IMR-90 (cell line): ENCODE results near the gene ARHGAP21. TPM values are rescaled to one million over a fixed set of nuclear protein-coding genes. Genes with fewer than 3 reads are reported as not detected.

Source experiments
- ATAC-seq: fragments of 200-7000 bp; cut with Tn5 transposase; 2 replicates; pipeline ENCODE4 v1.9.1; 2020; ENCODE audit warnings: low read depth, mild to moderate bottlenecking, moderate library complexity
- BruUV-seq: library from RNA; stranded (reverse); fragments of 400-500 nt; replicated peaks from 2 replicates; lab custom pipeline; 2021; lab: Mats Ljungman, UMichigan
- CTCF ChIA-PET: fragments of 300-600 bp; formaldehyde crosslinking; extraction: SDS; loops from one replicate; lab custom pipeline; 2021; ENCODE audit warnings: antibody characterized with exemption; lab: Yijun Ruan, JAX
- POLR2A ChIA-PET: fragments of 300-600 bp; sonication (Branson Sonifier 250); formaldehyde crosslinking; loops from one replicate; lab custom pipeline; 2022; ENCODE audit warnings: antibody characterized with exemption; ENCODE audit not compliant: unreplicated experiment; lab: Charles Lee
- DNase-seq: peaks from one replicate; pipeline ENCODE4 v3.0.0; 2013
- H2AFZ ChIP-seq: replicated peaks from 2 replicates; pipeline ENCODE3; 2013; ENCODE audit warnings: low read length, mild to moderate bottlenecking; ENCODE audit not compliant: poor library complexity
- H2AK5ac ChIP-seq: 2 replicates; pipeline ENCODE4 v1.6.1; 2013; ENCODE audit warnings: low read depth, low read length, inconsistent platforms
- H2AK9ac ChIP-seq: replicated peaks from 2 replicates; pipeline ENCODE3; 2013; ENCODE audit warnings: mild to moderate bottlenecking, low read depth, low read length, moderate library complexity; ENCODE audit not compliant: poor library complexity
- H2BK120ac ChIP-seq: 2 replicates; pipeline ENCODE4 v1.6.1; 2013; ENCODE audit warnings: low read depth, low read length, inconsistent platforms
- H2BK15ac ChIP-seq: 3 replicates; pipeline ENCODE4 v1.6.1; 2013; ENCODE audit warnings: low read depth, low read length, inconsistent platforms
- H2BK20ac ChIP-seq: 2 replicates; pipeline ENCODE4 v1.6.1; 2013; ENCODE audit warnings: low read depth, mild to moderate bottlenecking, inconsistent platforms, low read length, moderate library complexity
- H2BK5ac ChIP-seq: 2 replicates; pipeline ENCODE4 v1.6.1; 2013; ENCODE audit warnings: mild to moderate bottlenecking, low read depth, low read length, inconsistent platforms; ENCODE audit not compliant: poor library complexity, severe bottlenecking
- H3K14ac ChIP-seq: replicated peaks from 2 replicates; pipeline ENCODE4 v1.6.1; 2013; ENCODE audit warnings: low read depth, low read length, inconsistent platforms
- H3K18ac ChIP-seq: 2 replicates; pipeline ENCODE4 v1.6.1; 2013; ENCODE audit warnings: low read depth, low read length, control low read depth
- H3K23ac ChIP-seq: 2 replicates; pipeline ENCODE4 v1.6.1; 2013; ENCODE audit warnings: low read depth, low read length, inconsistent platforms
- H3K27ac ChIP-seq: 2 replicates; pipeline ENCODE4 v1.5.1; 2013; ENCODE audit warnings: mild to moderate bottlenecking, control low read depth, low read length; ENCODE audit not compliant: insufficient read depth
- H3K27me3 ChIP-seq: 2 replicates; pipeline ENCODE4 v1.6.1; 2013; ENCODE audit warnings: low read length; ENCODE audit not compliant: control insufficient read depth, insufficient read depth
- H3K36me3 ChIP-seq: 2 replicates; pipeline ENCODE4 v1.6.1; 2013; ENCODE audit warnings: low read length, mixed read lengths; ENCODE audit not compliant: control insufficient read depth, insufficient read depth
- H3K4ac ChIP-seq: 2 replicates; pipeline ENCODE4 v1.6.1; 2013; ENCODE audit warnings: low read depth, low read length, inconsistent platforms
- H3K4me1 ChIP-seq: 2 replicates; pipeline ENCODE4 v1.6.1; 2013; ENCODE audit warnings: low read length, mixed read lengths; ENCODE audit not compliant: control insufficient read depth, insufficient read depth
- H3K4me2 ChIP-seq: 2 replicates; pipeline ENCODE4 v1.6.1; 2013; ENCODE audit warnings: low read depth, mild to moderate bottlenecking, control low read depth, low read length, moderate library complexity
- H3K4me3 ChIP-seq: 2 replicates; pipeline ENCODE4 v1.5.1; 2013; ENCODE audit warnings: low read depth, mild to moderate bottlenecking, control low read depth, low read length, moderate library complexity; ENCODE audit not compliant: insufficient read depth
- H3K56ac ChIP-seq: 2 replicates; pipeline ENCODE4 v1.6.1; 2013; ENCODE audit warnings: low read length, inconsistent platforms; ENCODE audit not compliant: insufficient read depth; ENCODE audit errors: extremely low read depth
- H3K79me1 ChIP-seq, 2 experiments: 2 replicates each; pipeline ENCODE4 v1.6.1; 2013; ENCODE audit warnings: low read length in 2 of 2, inconsistent platforms in 1 of 2, low read depth in 1 of 2
- H3K9ac ChIP-seq: 2 replicates; pipeline ENCODE4 v1.6.1; 2013; ENCODE audit warnings: low read depth, low read length, control low read depth
- H3K9me1 ChIP-seq: 2 replicates; pipeline ENCODE4 v1.6.1; 2013; ENCODE audit warnings: low read length, inconsistent platforms; ENCODE audit not compliant: insufficient read depth
- H3K9me3 ChIP-seq: 2 replicates; pipeline ENCODE4 v1.6.1; 2013; ENCODE audit warnings: low read length; ENCODE audit not compliant: control insufficient read depth, insufficient read depth
- H4K20me1 ChIP-seq: 2 replicates; pipeline ENCODE4 v1.6.1; 2013; ENCODE audit warnings: low read length, inconsistent platforms; ENCODE audit not compliant: insufficient read depth
- H4K5ac ChIP-seq: 2 replicates; pipeline ENCODE4 v1.6.1; 2013; ENCODE audit warnings: mild to moderate bottlenecking, low read depth, low read length, control low read depth
- H4K8ac ChIP-seq, 2 experiments: 2 replicates each; pipeline ENCODE4 v1.6.1; 2013; ENCODE audit warnings: low read depth in 2 of 2, low read length in 2 of 2, control low read depth in 1 of 2, inconsistent platforms in 1 of 2
- H4K91ac ChIP-seq: 2 replicates; pipeline ENCODE4 v1.6.1; 2013; ENCODE audit warnings: low read depth, low read length, inconsistent platforms; ENCODE audit not compliant: insufficient read depth
- MAFK ChIP-seq: IDR thresholded peaks from 2 replicates; pipeline ENCODE4 v1.6.1; 2012; ENCODE audit warnings: low read depth, low read length, improper control_type of control experiment
- RAD21 ChIP-seq: IDR thresholded peaks from 2 replicates; pipeline ENCODE4 v1.6.1; 2012; ENCODE audit warnings: low read length, improper control_type of control experiment
- RCOR1 ChIP-seq: IDR thresholded peaks from 2 replicates; pipeline ENCODE4 v1.6.1; 2012; ENCODE audit warnings: mild to moderate bottlenecking, low read length, improper control_type of control experiment; ENCODE audit not compliant: insufficient replicate concordance
- RFX5 ChIP-seq: IDR thresholded peaks from 2 replicates; pipeline ENCODE4 v1.8.0; 2012; ENCODE audit warnings: low read depth, mild to moderate bottlenecking, low read length, moderate library complexity
- WGBS, 2 experiments: methylation state at CpG; one replicate each; pipeline versions ENCODE4 v1.1.5 to v1.1.7; 2013; ENCODE audit warnings: missing lambda C conversion rate in 2 of 2; ENCODE audit not compliant: insufficient read length in 1 of 2; ENCODE audit errors: extremely low coverage in 2 of 2; 5-methylcytosine and 5-hydroxymethylcytosine counted together
- dilution Hi-C: fragments of 300-500 bp; cut with HindIII; formaldehyde crosslinking; loops from one replicate; pipeline ENCODE4 v1.14.3; 2018; ENCODE audit warnings: low sequenced_read_pairs; ENCODE audit not compliant: unreplicated experiment
- in situ Hi-C: fragments of 300-500 bp; cut with MboI; formaldehyde crosslinking; loops from 3 replicates; pipeline ENCODE4 v1.14.3; 2019; ENCODE audit warnings: low sequenced_read_pairs, inconsistent platforms, mixed read lengths
- intact Hi-C: fragments of 100-400 bp; cut with micrococcal nuclease; formaldehyde crosslinking; loops from 2 replicates; pipeline ENCODE4 v1.10.0; 2022
- polyA plus RNA-seq, 3 experiments: library from polyadenylated mRNA; depleted of rRNA; stranded (reverse); fragments of >200 nt; gene quantifications; 2 replicates each; pipeline ENCODE4 v1.2.3, GENCODE V29; 2012; ENCODE audit warnings: low replicate concordance in 1 of 3
- total RNA-seq: library from RNA; depleted of rRNA; stranded (reverse); fragments of >200 nt; gene quantifications from 2 replicates; pipeline ENCODE4 v1.2.3, GENCODE V29; 2012

ARHGAP21 gene
- total and polyA plus RNA-seq, 2 of the 4 experiments (the other 2 are of a cell fraction): 43.3 to 94.3 TPM

- H2BK5ac ChIP-seq: peak overlapping the region; percentile 4
- peaks cover 2% of the 10 kb centered on the region for H3K4me1 ChIP-seq
Observed at GRCh38 chr10:24756283-24756682, 32.6 kb upstream of the ARHGAP21 start.

More at GRCh38 chr10:24756283-24756682, 32.6 kb upstream of the ARHGAP21 start:
- Histone ChIP-seq H3K79me1 (no peaks in the 10 kb centered on the region), H3K14ac (peak overlapping the region; percentile 22; the same call in 1 of the 2 replicates), H3K9me3 (no peaks in the 10 kb centered on the region), H4K91ac (0 out of 2 replicates have a peak overlapping the region, but pooled peaks have one; percentile 1), H4K5ac (peak overlapping the region; percentile 71; the same call in 1 of the 2 replicates), H4K8ac (peak overlapping the region in 1 of 2 experiments; percentile 50; a peak in 2 of 4 replicates), H3K27ac (no peak overlapping the region), H3K23ac (no peak overlapping the region), H3K9me1 (no peaks in the 10 kb centered on the region), H3K36me3 (no peaks in the 10 kb centered on the region), H3K18ac (peak overlapping the region; percentile 81), H2AFZ (peak overlapping the region; percentile 74), H2AK5ac (no peak overlapping the region), H3K27me3 (no peaks in the 10 kb centered on the region), H2BK120ac (peak overlapping the region; percentile 30), H3K4me2 (no peak overlapping the region), H2BK15ac (no peak overlapping the region), H4K20me1 (no peaks in the 10 kb centered on the region), H2AK9ac (peak overlapping the region; percentile 3), H3K9ac (no peak overlapping the region), H3K56ac (no peak overlapping the region), H2BK20ac (peak overlapping the region; percentile 12), H3K4me3 (no peak overlapping the region), H3K4ac (peak overlapping the region; percentile 7; the same call in 1 of the 2 replicates)
- no peak for TF ChIP-seq RAD21
- TF ChIP-seq MAFK: no peak
- TF ChIP-seq RCOR1: no peak
- TF ChIP-seq RFX5: no peak
- intact Hi-C loops (no loop called here), dilution Hi-C loops (no loop called here), in situ Hi-C loops (no loop called here)
- no CpG with 5 or more reads among the region's 1 CpG for WGBS, 2 experiments
- DNase-seq (no peak), ATAC-seq (peak; percentile 46)
- CTCF ChIA-PET: no interaction called here
- BruUV-seq: no TSS peak
- POLR2A ChIA-PET: no interaction called here
